A549 (cell line): ENCODE data around the gene RAP2A.

Experiments used
- CBX8 ChIP-seq: fragments of 200-600 bp; sonication (generic); IDR thresholded peaks from 2 replicates; pipeline ENCODE4 v1.6.1; 2016
- ESRRA ChIP-seq: fragments of 150-350 bp; IDR thresholded peaks from 2 replicates; pipeline ENCODE4 v1.6.1; 2014; ENCODE audit warnings: mild to moderate bottlenecking, low read length, borderline replicate concordance
- HDAC2 ChIP-seq: fragments of 200-600 bp; sonication (generic); IDR thresholded peaks from 2 replicates; pipeline ENCODE4 v1.6.1; 2016
- JUN ChIP-seq, 2 experiments: fragments of >200 bp; sonication (Bioruptor Twin); formaldehyde crosslinking; IDR thresholded peaks; 2 replicates in 1 of 2; 3 replicates in 1 of 2; pipeline ENCODE4 v1.6.1; 2016 to 2017
- JUNB ChIP-seq: fragments of >200 bp; sonication (Bioruptor Twin); formaldehyde crosslinking; IDR thresholded peaks from 2 replicates; pipeline ENCODE4 v1.6.1; 2016
- POLR2A ChIP-seq: IDR thresholded peaks from 2 replicates; pipeline ENCODE4 v1.6.1; 2012; ENCODE audit warnings: mild to moderate bottlenecking, low read length
- SMC3 ChIP-seq: fragments of >200 bp; sonication (Bioruptor Twin); formaldehyde crosslinking; IDR thresholded peaks from 3 replicates; pipeline ENCODE4 v1.6.1; 2018; ENCODE audit warnings: inconsistent platforms
- TP53 ChIP-seq: fragments of 250-450 bp; sonication (Bioruptor Pico); IDR thresholded peaks from 2 replicates; pipeline ENCODE4 v1.5.0; 2021; ENCODE audit warnings: mild to moderate bottlenecking, moderate library complexity
- ZFP36 ChIP-seq: fragments of 450-650 bp; IDR thresholded peaks from 2 replicates; pipeline ENCODE4 v1.6.1; 2014; ENCODE audit warnings: borderline replicate concordance; ENCODE audit not compliant: partially characterized antibody
- TF ChIP-seq, protein P1 (sequence below): fragments of >200 bp; sonication (Bioruptor Twin); formaldehyde crosslinking; IDR thresholded peaks from 3 replicates; pipeline ENCODE4 v1.5.1; 2016
- TF ChIP-seq, protein P2 (sequence below): fragments of 200-600 bp; sonication (generic); IDR thresholded peaks from 2 replicates; pipeline ENCODE4 v1.6.1; 2016; ENCODE audit warnings: antibody characterized with exemption, mild to moderate bottlenecking, moderate library complexity
- TF ChIP-seq, protein P3 (sequence below): IDR thresholded peaks from 2 replicates; pipeline ENCODE4 v1.6.1; 2012

DNA sequence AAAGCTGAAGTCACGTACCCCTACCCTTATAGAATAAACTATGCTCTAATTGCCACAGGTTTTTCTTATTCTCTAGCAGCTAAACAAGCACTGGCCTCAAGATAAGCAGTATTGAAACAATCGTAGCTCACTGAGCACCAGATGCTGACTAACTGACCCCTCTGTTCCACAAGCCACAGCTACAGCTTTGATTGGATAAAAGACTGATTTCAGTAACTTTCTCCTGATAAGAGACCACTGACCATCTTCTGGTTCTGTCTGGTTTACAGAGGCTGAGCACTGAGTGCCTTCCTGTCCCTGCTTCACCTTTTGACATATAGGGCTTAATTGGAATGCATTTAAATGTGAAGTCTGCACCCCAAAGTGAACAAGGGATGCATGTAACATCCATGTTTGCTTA lies 8.4 kb upstream of the RAP2A start:
- TF ChIP-seq, protein P1, sequence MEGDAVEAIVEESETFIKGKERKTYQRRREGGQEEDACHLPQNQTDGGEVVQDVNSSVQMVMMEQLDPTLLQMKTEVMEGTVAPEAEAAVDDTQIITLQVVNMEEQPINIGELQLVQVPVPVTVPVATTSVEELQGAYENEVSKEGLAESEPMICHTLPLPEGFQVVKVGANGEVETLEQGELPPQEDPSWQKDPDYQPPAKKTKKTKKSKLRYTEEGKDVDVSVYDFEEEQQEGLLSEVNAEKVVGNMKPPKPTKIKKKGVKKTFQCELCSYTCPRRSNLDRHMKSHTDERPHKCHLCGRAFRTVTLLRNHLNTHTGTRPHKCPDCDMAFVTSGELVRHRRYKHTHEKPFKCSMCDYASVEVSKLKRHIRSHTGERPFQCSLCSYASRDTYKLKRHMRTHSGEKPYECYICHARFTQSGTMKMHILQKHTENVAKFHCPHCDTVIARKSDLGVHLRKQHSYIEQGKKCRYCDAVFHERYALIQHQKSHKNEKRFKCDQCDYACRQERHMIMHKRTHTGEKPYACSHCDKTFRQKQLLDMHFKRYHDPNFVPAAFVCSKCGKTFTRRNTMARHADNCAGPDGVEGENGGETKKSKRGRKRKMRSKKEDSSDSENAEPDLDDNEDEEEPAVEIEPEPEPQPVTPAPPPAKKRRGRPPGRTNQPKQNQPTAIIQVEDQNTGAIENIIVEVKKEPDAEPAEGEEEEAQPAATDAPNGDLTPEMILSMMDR, result no peak
- TF ChIP-seq POLR2A, result no peak
- TF ChIP-seq, protein P2, sequence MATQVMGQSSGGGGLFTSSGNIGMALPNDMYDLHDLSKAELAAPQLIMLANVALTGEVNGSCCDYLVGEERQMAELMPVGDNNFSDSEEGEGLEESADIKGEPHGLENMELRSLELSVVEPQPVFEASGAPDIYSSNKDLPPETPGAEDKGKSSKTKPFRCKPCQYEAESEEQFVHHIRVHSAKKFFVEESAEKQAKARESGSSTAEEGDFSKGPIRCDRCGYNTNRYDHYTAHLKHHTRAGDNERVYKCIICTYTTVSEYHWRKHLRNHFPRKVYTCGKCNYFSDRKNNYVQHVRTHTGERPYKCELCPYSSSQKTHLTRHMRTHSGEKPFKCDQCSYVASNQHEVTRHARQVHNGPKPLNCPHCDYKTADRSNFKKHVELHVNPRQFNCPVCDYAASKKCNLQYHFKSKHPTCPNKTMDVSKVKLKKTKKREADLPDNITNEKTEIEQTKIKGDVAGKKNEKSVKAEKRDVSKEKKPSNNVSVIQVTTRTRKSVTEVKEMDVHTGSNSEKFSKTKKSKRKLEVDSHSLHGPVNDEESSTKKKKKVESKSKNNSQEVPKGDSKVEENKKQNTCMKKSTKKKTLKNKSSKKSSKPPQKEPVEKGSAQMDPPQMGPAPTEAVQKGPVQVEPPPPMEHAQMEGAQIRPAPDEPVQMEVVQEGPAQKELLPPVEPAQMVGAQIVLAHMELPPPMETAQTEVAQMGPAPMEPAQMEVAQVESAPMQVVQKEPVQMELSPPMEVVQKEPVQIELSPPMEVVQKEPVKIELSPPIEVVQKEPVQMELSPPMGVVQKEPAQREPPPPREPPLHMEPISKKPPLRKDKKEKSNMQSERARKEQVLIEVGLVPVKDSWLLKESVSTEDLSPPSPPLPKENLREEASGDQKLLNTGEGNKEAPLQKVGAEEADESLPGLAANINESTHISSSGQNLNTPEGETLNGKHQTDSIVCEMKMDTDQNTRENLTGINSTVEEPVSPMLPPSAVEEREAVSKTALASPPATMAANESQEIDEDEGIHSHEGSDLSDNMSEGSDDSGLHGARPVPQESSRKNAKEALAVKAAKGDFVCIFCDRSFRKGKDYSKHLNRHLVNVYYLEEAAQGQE, result no peak
- TF ChIP-seq SMC3, result no peak
- TF ChIP-seq JUN (IDR thresholded peaks at IDR 0.05), result no peak
- no peak for TF ChIP-seq JUNB
- TF ChIP-seq, protein P3, sequence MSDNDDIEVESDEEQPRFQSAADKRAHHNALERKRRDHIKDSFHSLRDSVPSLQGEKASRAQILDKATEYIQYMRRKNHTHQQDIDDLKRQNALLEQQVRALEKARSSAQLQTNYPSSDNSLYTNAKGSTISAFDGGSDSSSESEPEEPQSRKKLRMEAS, result no peak
- no peak for TF ChIP-seq TP53 (CRISPR knock-in tag)
- TF ChIP-seq HDAC2, result no peak
- no peak for TF ChIP-seq CBX8
- no peak for TF ChIP-seq ESRRA
- no peak for TF ChIP-seq ZFP36
